IMR-90 (cell line): ENCODE data around the gene SP140. TPM values are rescaled to one million over a fixed set of nuclear protein-coding genes. Genes with fewer than 3 reads are reported as not detected.

Experiments
- ATAC-seq: fragments of 200-7000 bp; cut with Tn5 transposase; 2 replicates; pipeline ENCODE4 v1.9.1; 2020; ENCODE audit warnings: low read depth, mild to moderate bottlenecking, moderate library complexity
- BruUV-seq: library from RNA; stranded (reverse); fragments of 400-500 nt; replicated peaks from 2 replicates; lab custom pipeline; 2021; lab: Mats Ljungman, UMichigan
- CTCF ChIA-PET: fragments of 300-600 bp; formaldehyde crosslinking; extraction: SDS; loops from one replicate; lab custom pipeline; 2021; ENCODE audit warnings: antibody characterized with exemption; lab: Yijun Ruan, JAX
- POLR2A ChIA-PET: fragments of 300-600 bp; sonication (Branson Sonifier 250); formaldehyde crosslinking; loops from one replicate; lab custom pipeline; 2022; ENCODE audit warnings: antibody characterized with exemption; ENCODE audit not compliant: unreplicated experiment; lab: Charles Lee
- DNase-seq: peaks from one replicate; pipeline ENCODE4 v3.0.0; 2013
- H2AFZ ChIP-seq: replicated peaks from 2 replicates; pipeline ENCODE3; 2013; ENCODE audit warnings: low read length, mild to moderate bottlenecking; ENCODE audit not compliant: poor library complexity
- H2AK5ac ChIP-seq: 2 replicates; pipeline ENCODE4 v1.6.1; 2013; ENCODE audit warnings: low read depth, low read length, inconsistent platforms
- H2AK9ac ChIP-seq: replicated peaks from 2 replicates; pipeline ENCODE3; 2013; ENCODE audit warnings: mild to moderate bottlenecking, low read depth, low read length, moderate library complexity; ENCODE audit not compliant: poor library complexity
- H2BK120ac ChIP-seq: 2 replicates; pipeline ENCODE4 v1.6.1; 2013; ENCODE audit warnings: low read depth, low read length, inconsistent platforms
- H2BK15ac ChIP-seq: 3 replicates; pipeline ENCODE4 v1.6.1; 2013; ENCODE audit warnings: low read depth, low read length, inconsistent platforms
- H2BK20ac ChIP-seq: 2 replicates; pipeline ENCODE4 v1.6.1; 2013; ENCODE audit warnings: low read depth, mild to moderate bottlenecking, inconsistent platforms, low read length, moderate library complexity
- H2BK5ac ChIP-seq: 2 replicates; pipeline ENCODE4 v1.6.1; 2013; ENCODE audit warnings: mild to moderate bottlenecking, low read depth, low read length, inconsistent platforms; ENCODE audit not compliant: poor library complexity, severe bottlenecking
- H3K14ac ChIP-seq: replicated peaks from 2 replicates; pipeline ENCODE4 v1.6.1; 2013; ENCODE audit warnings: low read depth, low read length, inconsistent platforms
- H3K18ac ChIP-seq: 2 replicates; pipeline ENCODE4 v1.6.1; 2013; ENCODE audit warnings: low read depth, low read length, control low read depth
- H3K23ac ChIP-seq: 2 replicates; pipeline ENCODE4 v1.6.1; 2013; ENCODE audit warnings: low read depth, low read length, inconsistent platforms
- H3K27ac ChIP-seq: 2 replicates; pipeline ENCODE4 v1.5.1; 2013; ENCODE audit warnings: mild to moderate bottlenecking, control low read depth, low read length; ENCODE audit not compliant: insufficient read depth
- H3K27me3 ChIP-seq: 2 replicates; pipeline ENCODE4 v1.6.1; 2013; ENCODE audit warnings: low read length; ENCODE audit not compliant: control insufficient read depth, insufficient read depth
- H3K36me3 ChIP-seq: 2 replicates; pipeline ENCODE4 v1.6.1; 2013; ENCODE audit warnings: low read length, mixed read lengths; ENCODE audit not compliant: control insufficient read depth, insufficient read depth
- H3K4ac ChIP-seq: 2 replicates; pipeline ENCODE4 v1.6.1; 2013; ENCODE audit warnings: low read depth, low read length, inconsistent platforms
- H3K4me1 ChIP-seq: 2 replicates; pipeline ENCODE4 v1.6.1; 2013; ENCODE audit warnings: low read length, mixed read lengths; ENCODE audit not compliant: control insufficient read depth, insufficient read depth
- H3K4me2 ChIP-seq: 2 replicates; pipeline ENCODE4 v1.6.1; 2013; ENCODE audit warnings: low read depth, mild to moderate bottlenecking, control low read depth, low read length, moderate library complexity
- H3K4me3 ChIP-seq: 2 replicates; pipeline ENCODE4 v1.5.1; 2013; ENCODE audit warnings: low read depth, mild to moderate bottlenecking, control low read depth, low read length, moderate library complexity; ENCODE audit not compliant: insufficient read depth
- H3K56ac ChIP-seq: 2 replicates; pipeline ENCODE4 v1.6.1; 2013; ENCODE audit warnings: low read length, inconsistent platforms; ENCODE audit not compliant: insufficient read depth; ENCODE audit errors: extremely low read depth
- H3K79me1 ChIP-seq, 2 experiments: 2 replicates each; pipeline ENCODE4 v1.6.1; 2013; ENCODE audit warnings: low read length in 2 of 2, inconsistent platforms in 1 of 2, low read depth in 1 of 2
- H3K9ac ChIP-seq: 2 replicates; pipeline ENCODE4 v1.6.1; 2013; ENCODE audit warnings: low read depth, low read length, control low read depth
- H3K9me1 ChIP-seq: 2 replicates; pipeline ENCODE4 v1.6.1; 2013; ENCODE audit warnings: low read length, inconsistent platforms; ENCODE audit not compliant: insufficient read depth
- H3K9me3 ChIP-seq: 2 replicates; pipeline ENCODE4 v1.6.1; 2013; ENCODE audit warnings: low read length; ENCODE audit not compliant: control insufficient read depth, insufficient read depth
- H4K20me1 ChIP-seq: 2 replicates; pipeline ENCODE4 v1.6.1; 2013; ENCODE audit warnings: low read length, inconsistent platforms; ENCODE audit not compliant: insufficient read depth
- H4K5ac ChIP-seq: 2 replicates; pipeline ENCODE4 v1.6.1; 2013; ENCODE audit warnings: mild to moderate bottlenecking, low read depth, low read length, control low read depth
- H4K8ac ChIP-seq, 2 experiments: 2 replicates each; pipeline ENCODE4 v1.6.1; 2013; ENCODE audit warnings: low read depth in 2 of 2, low read length in 2 of 2, control low read depth in 1 of 2, inconsistent platforms in 1 of 2
- H4K91ac ChIP-seq: 2 replicates; pipeline ENCODE4 v1.6.1; 2013; ENCODE audit warnings: low read depth, low read length, inconsistent platforms; ENCODE audit not compliant: insufficient read depth
- CEBPB ChIP-seq: IDR thresholded peaks from 2 replicates; pipeline ENCODE4 v1.6.1; 2012; ENCODE audit warnings: low read depth, low read length, improper control_type of control experiment
- RAD21 ChIP-seq: IDR thresholded peaks from 2 replicates; pipeline ENCODE4 v1.6.1; 2012; ENCODE audit warnings: low read length, improper control_type of control experiment
- WGBS, 2 experiments: methylation state at CpG; one replicate each; pipeline versions ENCODE4 v1.1.5 to v1.1.7; 2013; ENCODE audit warnings: missing lambda C conversion rate in 2 of 2; ENCODE audit not compliant: insufficient read length in 1 of 2; ENCODE audit errors: extremely low coverage in 2 of 2; 5-methylcytosine and 5-hydroxymethylcytosine counted together
- dilution Hi-C: fragments of 300-500 bp; cut with HindIII; formaldehyde crosslinking; loops from one replicate; pipeline ENCODE4 v1.14.3; 2018; ENCODE audit warnings: low sequenced_read_pairs; ENCODE audit not compliant: unreplicated experiment
- in situ Hi-C: fragments of 300-500 bp; cut with MboI; formaldehyde crosslinking; loops from 3 replicates; pipeline ENCODE4 v1.14.3; 2019; ENCODE audit warnings: low sequenced_read_pairs, inconsistent platforms, mixed read lengths
- intact Hi-C: fragments of 100-400 bp; cut with micrococcal nuclease; formaldehyde crosslinking; loops from 2 replicates; pipeline ENCODE4 v1.10.0; 2022
- polyA plus RNA-seq, 3 experiments: library from polyadenylated mRNA; depleted of rRNA; stranded (reverse); fragments of >200 nt; gene quantifications; 2 replicates each; pipeline ENCODE4 v1.2.3, GENCODE V29; 2012; ENCODE audit warnings: low replicate concordance in 1 of 3
- total RNA-seq: library from RNA; depleted of rRNA; stranded (reverse); fragments of >200 nt; gene quantifications from 2 replicates; pipeline ENCODE4 v1.2.3, GENCODE V29; 2012
- TF ChIP-seq, protein P1 (sequence below): fragments of 150-350 bp; IDR thresholded peaks from 2 replicates; pipeline ENCODE4 v1.6.1; 2017; ENCODE audit warnings: mild to moderate bottlenecking, antibody characterized with exemption, low read length, low read depth

SP140 gene
- total and polyA plus RNA-seq, 2 of the 4 experiments (the other 2 are of a cell fraction), result 1.4 TPM

DNA sequence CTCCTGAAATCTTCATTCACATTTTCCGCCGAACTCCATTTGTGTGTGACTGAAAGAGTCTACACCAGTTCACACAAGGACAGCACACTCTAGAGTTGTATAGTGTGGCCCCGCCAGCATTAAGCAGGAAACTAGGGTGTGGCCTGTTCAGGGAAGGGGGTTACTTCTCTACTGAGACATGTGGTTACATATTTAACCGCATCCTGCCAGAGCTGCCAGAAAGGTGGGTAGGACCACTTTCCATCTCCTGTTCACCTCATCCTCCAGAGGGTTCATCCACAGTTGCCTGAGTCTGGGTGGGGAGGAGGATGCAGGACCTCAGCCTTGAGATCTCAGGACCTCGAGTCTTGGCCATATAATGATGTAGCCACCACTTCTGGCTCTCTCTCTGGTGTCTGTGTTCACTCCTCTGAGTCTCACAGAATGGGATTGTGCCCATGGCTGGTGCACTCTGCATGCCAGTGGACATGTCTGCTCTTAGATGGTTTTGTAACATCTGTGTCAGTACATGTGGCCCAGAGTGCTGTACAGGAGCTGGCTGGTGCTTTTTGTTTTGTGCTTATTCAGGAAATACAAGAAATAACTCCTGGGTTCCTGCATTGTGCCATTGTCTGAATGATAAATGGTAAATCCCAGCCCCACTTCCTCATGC lies 93.8 kb downstream of the SP140 start:
- Histone ChIP-seq H3K4ac (no peak overlapping the region), H2AK5ac (no peak overlapping the region), H2AK9ac (no peak overlapping the region), H4K91ac (no peak overlapping the region), H3K9me3 (peaks cover 4% of the 10 kb centered on the region; the same call in 1 of the 2 replicates), H2BK120ac (no peak overlapping the region), H4K8ac (no peak overlapping the region), H3K4me3 (no peak overlapping the region), H2BK5ac (no peak overlapping the region), H2AFZ (no peak overlapping the region), H3K18ac (no peak overlapping the region), H2BK15ac (no peak overlapping the region), H3K4me1 (no peaks in the 10 kb centered on the region), H3K36me3 (no peaks in the 10 kb centered on the region), H3K14ac (no peak overlapping the region), H3K27ac (no peak overlapping the region), H3K9me1 (no peaks in the 10 kb centered on the region), H3K23ac (no peak overlapping the region), H3K79me1 (no peaks in the 10 kb centered on the region), H3K27me3 (no peaks in the 10 kb centered on the region), H2BK20ac (no peak overlapping the region), H3K4me2 (no peak overlapping the region), H4K20me1 (no peaks in the 10 kb centered on the region), H3K9ac (no peak overlapping the region), H3K56ac (no peak overlapping the region), H4K5ac (no peak overlapping the region)
- in situ Hi-C loops (no loop called here), dilution Hi-C loops (no loop called here), intact Hi-C loops (no loop called here)
- TF ChIP-seq CEBPB, result no peak
- TF ChIP-seq RAD21, result no peak
- TF ChIP-seq, protein P1, sequence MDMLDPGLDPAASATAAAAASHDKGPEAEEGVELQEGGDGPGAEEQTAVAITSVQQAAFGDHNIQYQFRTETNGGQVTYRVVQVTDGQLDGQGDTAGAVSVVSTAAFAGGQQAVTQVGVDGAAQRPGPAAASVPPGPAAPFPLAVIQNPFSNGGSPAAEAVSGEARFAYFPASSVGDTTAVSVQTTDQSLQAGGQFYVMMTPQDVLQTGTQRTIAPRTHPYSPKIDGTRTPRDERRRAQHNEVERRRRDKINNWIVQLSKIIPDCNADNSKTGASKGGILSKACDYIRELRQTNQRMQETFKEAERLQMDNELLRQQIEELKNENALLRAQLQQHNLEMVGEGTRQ, result no peak
- BruUV-seq, result no TSS peak
- DNase-seq, result no peak
- ATAC-seq, result no peak
- ChIA-PET CTCF (no interaction called here), POLR2A (no interaction called here)
- WGBS, 2 experiments, result no CpG with 5 or more reads among the region's 5 CpGs
